Vagina (tissue), 2 donors: ENCODE data around the gene ZNF804B.

ENCODE experiments used
- POLR2A ChIP-seq, 2 donors: fragments of 450-650 bp; IDR thresholded peaks; one replicate each; pipeline ENCODE4 v1.6.1; 2017; ENCODE audit warnings: antibody characterized with exemption in 2 of 2, mild to moderate bottlenecking in 2 of 2, moderate library complexity in 2 of 2
- POLR2AphosphoS5 ChIP-seq, 2 donors: sonication (generic); formaldehyde crosslinking; IDR thresholded peaks; one replicate each; pipeline ENCODE4 v1.9.0; 2017; ENCODE audit warnings: antibody characterized with exemption in 2 of 2, mild to moderate bottlenecking in 2 of 2, low read depth in 1 of 2; ENCODE audit not compliant: insufficient read depth in 1 of 2
- TF ChIP-seq, protein P1 (sequence below), 3 experiments: fragments of 450-650 bp in 2 of 3; fragments of 200-600 bp in 1 of 3; sonication (generic) in 1 of 3; IDR thresholded peaks; one replicate each; pipeline ENCODE4 v1.5.1; 2017 to 2019; ENCODE audit warnings: antibody characterized with exemption in 3 of 3, mild to moderate bottlenecking in 2 of 3, moderate library complexity in 2 of 3

DNA sequence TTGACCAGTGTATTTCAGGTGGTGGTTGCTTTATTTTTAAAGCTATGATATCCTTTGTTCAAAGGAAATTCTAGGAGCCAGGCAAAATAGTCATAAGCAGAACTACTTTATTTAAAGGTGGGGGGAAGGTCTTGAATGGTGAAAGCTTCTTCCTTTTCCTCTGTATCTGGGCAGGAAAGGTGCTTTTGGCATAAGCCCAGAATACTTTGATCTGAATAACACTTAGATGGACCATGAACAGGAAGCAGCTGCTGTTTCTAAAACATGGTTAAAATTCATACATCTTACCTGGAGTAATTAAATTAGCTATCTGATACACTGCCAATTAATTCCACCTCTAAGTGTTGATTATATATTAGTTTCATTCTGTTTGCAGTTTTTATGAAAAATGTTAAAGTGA lies 13.3 kb downstream of the ZNF804B start:
- TF ChIP-seq, protein P1, sequence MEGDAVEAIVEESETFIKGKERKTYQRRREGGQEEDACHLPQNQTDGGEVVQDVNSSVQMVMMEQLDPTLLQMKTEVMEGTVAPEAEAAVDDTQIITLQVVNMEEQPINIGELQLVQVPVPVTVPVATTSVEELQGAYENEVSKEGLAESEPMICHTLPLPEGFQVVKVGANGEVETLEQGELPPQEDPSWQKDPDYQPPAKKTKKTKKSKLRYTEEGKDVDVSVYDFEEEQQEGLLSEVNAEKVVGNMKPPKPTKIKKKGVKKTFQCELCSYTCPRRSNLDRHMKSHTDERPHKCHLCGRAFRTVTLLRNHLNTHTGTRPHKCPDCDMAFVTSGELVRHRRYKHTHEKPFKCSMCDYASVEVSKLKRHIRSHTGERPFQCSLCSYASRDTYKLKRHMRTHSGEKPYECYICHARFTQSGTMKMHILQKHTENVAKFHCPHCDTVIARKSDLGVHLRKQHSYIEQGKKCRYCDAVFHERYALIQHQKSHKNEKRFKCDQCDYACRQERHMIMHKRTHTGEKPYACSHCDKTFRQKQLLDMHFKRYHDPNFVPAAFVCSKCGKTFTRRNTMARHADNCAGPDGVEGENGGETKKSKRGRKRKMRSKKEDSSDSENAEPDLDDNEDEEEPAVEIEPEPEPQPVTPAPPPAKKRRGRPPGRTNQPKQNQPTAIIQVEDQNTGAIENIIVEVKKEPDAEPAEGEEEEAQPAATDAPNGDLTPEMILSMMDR (IDR thresholded peaks at IDR 0.05): no peak
- TF ChIP-seq POLR2A (IDR thresholded peaks at IDR 0.05) (no peak), POLR2AphosphoS5 (IDR thresholded peaks at IDR 0.05; ENCODE audit: insufficient read depth in 1 of 2, low read depth in 1 of 2) (no peak)
